ENCODE results near the gene FOXRED1.

Gene FOXRED1

DNA sequence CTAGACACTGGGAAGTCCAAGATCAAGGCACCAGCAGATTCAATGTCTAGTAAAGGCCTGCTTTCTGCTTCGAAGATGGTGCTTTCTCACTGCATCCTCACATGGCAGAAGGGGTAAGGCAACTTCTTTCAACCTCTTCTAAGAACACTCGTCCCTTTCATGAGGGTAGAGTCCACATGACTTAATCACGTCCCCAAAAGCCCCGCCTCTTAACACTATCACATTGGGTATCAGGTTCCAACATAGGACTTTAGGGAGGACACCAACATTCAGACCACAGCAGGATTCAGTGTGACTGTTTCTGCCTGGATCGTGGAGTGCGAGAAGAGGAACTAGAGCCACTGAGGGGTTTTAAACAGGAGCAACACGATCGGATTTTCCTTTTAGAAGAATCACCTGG is 10.2 kb downstream of the FOXRED1 start:
- TF ChIP-seq, protein P1, sequence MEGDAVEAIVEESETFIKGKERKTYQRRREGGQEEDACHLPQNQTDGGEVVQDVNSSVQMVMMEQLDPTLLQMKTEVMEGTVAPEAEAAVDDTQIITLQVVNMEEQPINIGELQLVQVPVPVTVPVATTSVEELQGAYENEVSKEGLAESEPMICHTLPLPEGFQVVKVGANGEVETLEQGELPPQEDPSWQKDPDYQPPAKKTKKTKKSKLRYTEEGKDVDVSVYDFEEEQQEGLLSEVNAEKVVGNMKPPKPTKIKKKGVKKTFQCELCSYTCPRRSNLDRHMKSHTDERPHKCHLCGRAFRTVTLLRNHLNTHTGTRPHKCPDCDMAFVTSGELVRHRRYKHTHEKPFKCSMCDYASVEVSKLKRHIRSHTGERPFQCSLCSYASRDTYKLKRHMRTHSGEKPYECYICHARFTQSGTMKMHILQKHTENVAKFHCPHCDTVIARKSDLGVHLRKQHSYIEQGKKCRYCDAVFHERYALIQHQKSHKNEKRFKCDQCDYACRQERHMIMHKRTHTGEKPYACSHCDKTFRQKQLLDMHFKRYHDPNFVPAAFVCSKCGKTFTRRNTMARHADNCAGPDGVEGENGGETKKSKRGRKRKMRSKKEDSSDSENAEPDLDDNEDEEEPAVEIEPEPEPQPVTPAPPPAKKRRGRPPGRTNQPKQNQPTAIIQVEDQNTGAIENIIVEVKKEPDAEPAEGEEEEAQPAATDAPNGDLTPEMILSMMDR (IDR thresholded peaks at IDR 0.05), result no peak

DNA sequence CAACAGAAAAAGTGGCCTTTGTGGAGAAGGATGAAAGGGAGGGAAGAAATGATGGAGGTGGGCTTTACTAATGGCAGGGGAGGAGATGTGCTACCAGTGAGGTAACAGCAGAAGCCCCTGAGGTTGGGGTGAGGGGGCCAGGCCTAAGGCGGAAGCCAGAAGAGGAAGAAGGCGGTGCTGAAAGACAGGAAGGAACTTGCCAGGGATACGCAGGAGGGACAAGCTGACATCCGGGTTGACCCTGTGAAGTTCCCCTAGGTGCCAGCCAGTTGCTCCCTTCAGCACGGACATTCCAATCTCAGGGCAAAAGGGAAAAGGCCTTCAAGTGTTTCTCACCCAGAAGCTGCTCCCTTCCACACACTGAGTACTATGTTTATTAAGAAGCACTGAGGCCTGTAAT is 11.6 kb downstream of the FOXRED1 start:
- TF ChIP-seq, protein P1 (IDR thresholded peaks at IDR 0.05), result no peak

DNA sequence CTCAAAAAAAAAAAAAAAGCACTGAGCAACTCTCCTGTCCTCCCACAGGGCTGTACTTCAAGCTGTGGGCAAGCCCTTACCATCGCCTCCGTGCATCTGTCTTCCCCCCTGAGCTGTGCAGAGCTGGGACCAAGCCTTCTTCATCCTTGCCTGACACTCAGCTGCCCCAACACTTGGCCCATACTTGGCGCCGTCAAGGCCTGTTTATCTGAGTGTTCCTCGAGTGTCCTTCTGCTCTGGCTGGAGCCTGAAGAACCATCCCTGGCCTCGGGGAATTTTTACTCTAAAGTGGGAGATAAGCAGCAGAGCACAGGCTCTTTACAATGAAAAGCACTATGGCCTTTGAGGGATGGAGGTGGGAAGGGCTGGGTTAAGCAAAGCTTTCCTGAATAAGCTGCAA is 12.3 kb downstream of the FOXRED1 start:
- TF ChIP-seq, protein P1 (IDR thresholded peaks at IDR 0.05), result no peak

DNA sequence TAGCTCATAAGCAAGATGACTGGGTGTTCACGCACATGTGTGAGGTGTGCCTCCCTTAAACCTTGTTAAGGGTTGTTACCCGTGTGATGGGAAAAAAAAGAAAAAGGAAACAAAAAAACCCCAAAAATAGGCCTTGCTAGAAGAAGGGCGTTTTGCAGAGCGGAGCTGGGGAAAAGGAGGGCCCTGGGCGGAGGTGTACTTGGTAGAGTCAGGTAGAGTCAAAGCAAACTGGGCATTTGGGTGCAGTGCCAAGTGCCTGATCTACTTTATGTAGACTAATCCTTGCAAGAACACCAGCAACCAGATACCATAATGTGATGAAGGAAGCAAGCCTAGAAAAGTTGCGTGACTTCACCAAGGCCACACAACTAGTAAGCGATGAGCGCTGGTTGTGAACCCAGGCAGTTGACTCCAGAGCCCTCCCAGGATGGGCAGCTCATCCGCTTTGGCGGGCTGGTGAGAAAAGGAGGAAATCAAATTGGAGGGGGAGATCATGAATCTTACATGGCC is 12.8 kb downstream of the FOXRED1 start:
- TF ChIP-seq, protein P1 (IDR thresholded peaks at IDR 0.05), result no peak

DNA sequence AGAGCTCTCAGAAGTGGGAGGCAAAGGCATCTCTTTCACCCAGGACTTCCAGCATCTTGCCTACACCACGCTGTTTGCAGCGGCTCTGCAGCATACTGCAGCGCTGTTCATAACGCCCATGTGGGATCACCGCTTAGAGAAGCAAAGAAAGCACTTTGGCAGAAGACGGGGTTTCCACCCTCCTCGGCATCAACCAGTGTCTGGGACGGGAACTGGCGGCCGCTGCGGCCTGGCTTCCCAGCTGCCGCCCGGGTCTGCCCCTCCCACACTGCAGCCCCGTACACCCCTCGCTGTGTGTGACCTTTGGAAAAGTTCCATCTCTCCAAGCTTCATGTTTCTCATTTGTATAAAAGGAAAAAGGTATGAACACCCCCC is 13.4 kb downstream of the FOXRED1 start:
- TF ChIP-seq, protein P1 (IDR thresholded peaks at IDR 0.05), result no peak

DNA sequence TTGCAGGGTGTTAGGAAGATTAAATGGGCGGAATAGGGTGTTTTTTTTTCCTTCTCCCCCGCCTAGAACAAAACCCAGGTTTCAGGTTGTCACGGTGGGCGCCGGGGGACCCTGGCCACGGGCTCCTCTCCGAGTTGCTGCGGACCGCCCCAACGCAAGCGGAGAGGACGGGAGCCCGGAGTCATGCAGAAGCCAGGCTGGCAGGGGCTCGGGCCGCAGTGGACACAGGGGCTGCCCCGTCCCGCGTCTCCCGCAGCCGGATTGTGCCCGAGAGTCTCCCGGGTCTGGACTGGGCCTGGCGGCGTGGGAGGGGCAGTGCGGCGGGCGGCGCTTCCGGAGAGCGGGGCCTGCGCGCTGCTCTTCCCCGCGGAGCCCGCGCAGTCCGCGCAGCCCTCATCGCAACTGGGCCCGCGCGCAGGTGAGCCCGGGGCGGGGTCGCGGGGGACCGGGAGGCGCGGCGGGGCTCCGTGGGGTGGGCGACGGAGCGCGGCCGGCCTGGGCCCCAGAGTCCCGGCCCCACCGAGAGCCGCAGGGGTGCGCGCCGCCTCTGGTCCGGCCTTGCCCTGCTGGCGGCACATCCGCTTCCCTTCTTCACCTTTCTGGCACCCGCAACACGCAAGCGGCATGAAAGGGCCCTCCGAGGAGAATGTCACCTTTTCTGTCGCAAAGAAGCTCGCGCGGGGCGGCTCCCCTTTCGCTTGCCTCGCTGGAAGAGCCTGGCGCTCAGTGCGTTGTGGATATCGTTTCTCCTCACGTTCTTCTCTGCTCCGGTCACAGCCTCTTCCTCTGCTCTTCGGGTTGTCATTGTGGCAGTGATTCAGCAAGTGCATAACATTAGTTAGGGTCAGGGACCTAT is 14.0 kb downstream of the FOXRED1 start, which contains the start of gene TIRAP:
Gene TIRAP, plus strand, starts transcription at position 358 of the 856 bp plus-strand sequence. CDS start 7,802 bp downstream, outside the sequence.
- TF ChIP-seq, protein P1 (IDR thresholded peaks at IDR 0.05), result no peak

DNA sequence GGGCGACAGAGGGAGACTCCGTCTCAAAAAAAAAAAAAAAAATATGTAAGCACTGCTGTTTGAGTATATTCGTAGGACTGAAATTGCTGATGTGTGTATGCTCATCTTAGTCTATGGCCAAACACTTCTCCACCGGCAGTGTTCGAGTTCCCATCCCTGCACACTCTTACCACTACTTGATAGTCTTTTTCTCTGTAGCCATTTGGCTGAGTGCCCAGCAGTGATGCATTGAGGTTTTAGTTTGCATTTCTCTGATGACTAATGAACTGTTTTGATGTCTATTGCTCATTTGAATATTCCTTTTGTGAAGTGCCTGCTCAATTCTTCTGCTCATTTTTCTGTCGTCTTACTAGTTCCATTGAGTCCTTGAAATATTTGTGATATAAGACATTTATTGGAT is 15.9 kb downstream of the FOXRED1 start:
- TF ChIP-seq, protein P1 (IDR thresholded peaks at IDR 0.05), result no peak

Data from LNCAP (cell line).